SK-N-SH treated with all-trans-retinoic acid at 6 μM for 48 hours (cell line): ENCODE data around the gene MOBP.

ENCODE experiments used
- ATAC-seq: fragments of 200-7000 bp; cut with Tn5 transposase; 3 replicates; pipeline ENCODE4 v1.9.1; 2020; ENCODE audit warnings: mild to moderate bottlenecking, moderate library complexity
- ARNTL ChIP-seq: fragments of 450-650 bp; formaldehyde crosslinking; IDR thresholded peaks from 2 replicates; pipeline ENCODE4 v1.5.0; 2020; ENCODE audit warnings: low read depth, mild to moderate bottlenecking, moderate library complexity, borderline replicate concordance
- BACH2 ChIP-seq: fragments of 250-450 bp; sonication (Bioruptor Pico); IDR thresholded peaks from 2 replicates; pipeline ENCODE4 v1.9.0; 2021; ENCODE audit warnings: mild to moderate bottlenecking, borderline replicate concordance
- CREB5 ChIP-seq: fragments of 250-450 bp; sonication (Bioruptor Pico); IDR thresholded peaks from 2 replicates; pipeline ENCODE4 v1.5.1; 2020; ENCODE audit warnings: low read depth, mild to moderate bottlenecking, moderate library complexity
- CSDC2 ChIP-seq: fragments of 250-450 bp; sonication (Bioruptor Pico); IDR thresholded peaks from 2 replicates; pipeline ENCODE4 v1.5.0; 2020; ENCODE audit warnings: mild to moderate bottlenecking, moderate library complexity
- CSRNP3 ChIP-seq: fragments of 250-450 bp; sonication (Bioruptor Pico); IDR thresholded peaks from 2 replicates; pipeline ENCODE4 v1.5.1; 2021; ENCODE audit warnings: mild to moderate bottlenecking, moderate library complexity
- ESRRG ChIP-seq: fragments of 250-450 bp; sonication (Bioruptor Pico); IDR thresholded peaks from 2 replicates; pipeline ENCODE4 v1.6.1; 2021; ENCODE audit warnings: mild to moderate bottlenecking
- OSR1 ChIP-seq: fragments of 250-450 bp; sonication (Bioruptor Pico); IDR thresholded peaks from 2 replicates; pipeline ENCODE4 v1.8.0; 2022; ENCODE audit warnings: moderate library complexity, mild to moderate bottlenecking, inconsistent platforms
- PATZ1 ChIP-seq: fragments of 250-450 bp; sonication (Bioruptor Pico); IDR thresholded peaks from 2 replicates; pipeline ENCODE4 v1.8.0; 2020; ENCODE audit warnings: mild to moderate bottlenecking, moderate library complexity, borderline replicate concordance
- POU6F1 ChIP-seq: fragments of 250-450 bp; sonication (Bioruptor Pico); IDR thresholded peaks from 2 replicates; pipeline ENCODE4 v1.8.0; 2021; ENCODE audit warnings: low read depth, mild to moderate bottlenecking, moderate library complexity, borderline replicate concordance
- PPARA ChIP-seq: fragments of 250-450 bp; sonication (Bioruptor Pico); IDR thresholded peaks from 2 replicates; pipeline ENCODE4 v1.5.0; 2020; ENCODE audit warnings: mild to moderate bottlenecking, borderline replicate concordance
- RARB ChIP-seq: fragments of 250-450 bp; sonication (Bioruptor Pico); IDR thresholded peaks from 2 replicates; pipeline ENCODE4 v1.8.0; 2021; ENCODE audit warnings: mild to moderate bottlenecking, moderate library complexity
- SNAI2 ChIP-seq: fragments of 250-450 bp; sonication (Bioruptor Pico); IDR thresholded peaks from 2 replicates; pipeline ENCODE4 v1.5.0; 2020; ENCODE audit warnings: mild to moderate bottlenecking, moderate library complexity
- TOX ChIP-seq: fragments of 250-450 bp; sonication (Bioruptor Pico); IDR thresholded peaks from 2 replicates; pipeline ENCODE4 v1.8.0; 2021; ENCODE audit warnings: mild to moderate bottlenecking, moderate library complexity, borderline replicate concordance
- TSHZ2 ChIP-seq: fragments of 250-450 bp; sonication (Bioruptor Pico); IDR thresholded peaks from 2 replicates; pipeline ENCODE4 v1.5.0; 2020; ENCODE audit warnings: mild to moderate bottlenecking, moderate library complexity
- ZC3H10 ChIP-seq: fragments of 250-450 bp; sonication (Bioruptor Pico); IDR thresholded peaks from 2 replicates; pipeline ENCODE4 v1.5.1; 2021; ENCODE audit warnings: mild to moderate bottlenecking, moderate library complexity
- ZFP3 ChIP-seq: fragments of 250-450 bp; sonication (Bioruptor Pico); IDR thresholded peaks from 2 replicates; pipeline ENCODE4 v1.5.0; 2020; ENCODE audit warnings: mild to moderate bottlenecking, moderate library complexity
- ZFP30 ChIP-seq: fragments of 450-650 bp; formaldehyde crosslinking; IDR thresholded peaks from 2 replicates; pipeline ENCODE4 v1.5.0; 2022; ENCODE audit warnings: mild to moderate bottlenecking, moderate library complexity
- ZNF565 ChIP-seq: fragments of 450-650 bp; formaldehyde crosslinking; conservative IDR thresholded peaks from 2 replicates; pipeline ENCODE4 v1.5.0; 2020; ENCODE audit warnings: low read depth, mild to moderate bottlenecking, moderate library complexity
- ZNF70 ChIP-seq: fragments of 450-650 bp; formaldehyde crosslinking; IDR thresholded peaks from 2 replicates; pipeline ENCODE4 v1.5.0; 2020; ENCODE audit warnings: mild to moderate bottlenecking, moderate library complexity
- ZNF8 ChIP-seq: fragments of 450-650 bp; formaldehyde crosslinking; IDR thresholded peaks from 2 replicates; pipeline ENCODE4 v1.5.0; 2020; ENCODE audit warnings: mild to moderate bottlenecking, moderate library complexity

The MOBP gene

GRCh38 chr3:39491014-39491413, 23.5 kb downstream of the MOBP start:
- TF ChIP-seq ARNTL (CRISPR knock-in tag): no peak
- no peak for TF ChIP-seq TSHZ2
- no peak for TF ChIP-seq CREB5 (CRISPR knock-in tag)
- TF ChIP-seq OSR1: no peak
- TF ChIP-seq ZNF565 (CRISPR knock-in tag): no peak
- no peak for ATAC-seq

- no peak for TF ChIP-seq RARB (CRISPR knock-in tag)
- TF ChIP-seq ZFP30 (CRISPR knock-in tag): no peak
- no peak for TF ChIP-seq PATZ1 (CRISPR knock-in tag)
- TF ChIP-seq ZFP3 (CRISPR knock-in tag): no peak
- TF ChIP-seq ZNF70 (CRISPR knock-in tag): no peak
- no peak for TF ChIP-seq CSRNP3
- TF ChIP-seq OSR1: no peak
- no peak for TF ChIP-seq CSDC2 (CRISPR knock-in tag)
- no peak for TF ChIP-seq PPARA
- no peak for TF ChIP-seq ARNTL (CRISPR knock-in tag)
- TF ChIP-seq ZNF8 (CRISPR knock-in tag): no peak
- TF ChIP-seq ESRRG (CRISPR knock-in tag): no peak
- TF ChIP-seq TOX: no peak
- TF ChIP-seq CREB5 (CRISPR knock-in tag): no peak
- TF ChIP-seq POU6F1 (CRISPR knock-in tag): no peak
- no peak for TF ChIP-seq ZC3H10 (CRISPR knock-in tag)
- TF ChIP-seq BACH2: no peak
- no peak for TF ChIP-seq SNAI2 (CRISPR knock-in tag)
- ATAC-seq: no peak
These were observed 24.4 kb downstream of the MOBP start for GRCh38 chr3:39491733-39492350.

GRCh38 chr3:39494781-39495180, 27.3 kb downstream of the MOBP start:
- no peak for ATAC-seq
- TF ChIP-seq PPARA (no peak), OSR1 (no peak)
